ENCODE results near the gene PXDN. TPM values are rescaled to one million over a fixed set of nuclear protein-coding genes. Genes with fewer than 3 reads are reported as not detected.

PXDN gene
- total and polyA plus RNA-seq, 10 of the 15 experiments (the other 5 are each of a cell fraction or from before 2014, with no cell fraction given), result 0.12 to 0.69 (median 0.23) TPM; not detected in 5

DNA sequence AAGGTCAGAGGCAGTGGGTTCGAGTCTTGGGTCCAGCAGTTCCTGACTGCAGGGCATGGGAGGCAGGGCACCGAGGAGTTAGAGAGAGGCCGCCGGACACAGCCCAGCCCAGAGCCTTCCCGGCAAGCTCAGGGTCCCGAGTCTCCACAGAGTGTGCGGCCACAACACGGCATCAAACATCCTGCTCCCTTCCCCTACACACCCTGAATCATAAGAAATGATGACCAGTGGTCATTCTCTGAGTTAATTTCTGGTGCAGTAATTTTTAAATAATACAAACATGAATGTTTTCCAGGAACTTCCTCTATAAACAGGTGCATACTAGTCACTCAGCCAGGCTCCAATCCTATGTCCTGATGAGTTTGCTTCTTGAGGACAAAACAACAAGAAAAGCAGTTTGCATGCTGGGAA, 118.0 kb downstream of the PXDN start (continued):
- no peak for TF ChIP-seq MYC (IDR thresholded peaks at IDR 0.05; ENCODE audit: insufficient read depth, insufficient read length, insufficient replicate concordance, low read length, severe bottlenecking)

DNA sequence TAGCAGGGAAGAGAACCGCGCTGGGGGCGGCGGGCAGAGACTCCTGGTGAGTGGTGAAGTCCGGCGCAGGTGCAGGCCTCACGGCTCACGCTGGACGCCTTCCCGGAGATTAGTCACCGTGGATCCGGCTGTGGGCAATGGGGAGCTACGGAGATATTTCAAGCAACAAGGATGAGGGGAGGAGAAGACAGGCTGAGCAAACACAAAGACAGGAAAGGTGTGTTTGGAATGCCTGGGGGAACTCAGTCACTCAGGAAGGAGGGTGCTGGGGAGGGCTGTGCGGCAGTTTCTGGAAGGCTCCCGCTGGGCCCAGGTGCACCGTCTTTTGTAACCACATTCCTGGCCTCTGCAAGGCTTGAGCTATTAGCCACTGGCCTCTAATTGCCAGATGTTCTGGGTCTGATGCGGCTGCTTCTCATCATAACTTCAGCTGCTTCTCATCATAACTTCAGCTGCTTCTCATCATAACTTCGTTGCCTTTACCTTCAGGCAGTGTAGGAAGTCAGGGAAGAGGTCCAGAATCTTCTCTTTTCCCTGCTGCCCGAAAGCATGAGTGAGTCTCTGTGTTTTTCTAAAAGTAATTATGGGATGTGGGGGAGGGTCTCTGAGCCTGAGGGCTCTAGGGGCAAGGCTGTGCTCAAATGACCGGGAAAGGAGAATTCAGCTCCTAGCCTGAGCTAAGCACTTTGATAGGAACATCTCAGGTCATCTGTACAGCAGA, 118.9 kb downstream of the PXDN start:
- no peaks in the 10 kb centered on the region for H3K27me3 ChIP-seq (replicated peaks in 1 of 2; ENCODE audit: control insufficient read depth in 2 of 2, insufficient read depth in 2 of 2, low read length in 1 of 2)
- intact Hi-C loops (cut with micrococcal nuclease; ENCODE audit: unreplicated experiment), result no loop called here
- no peaks in the 10 kb centered on the region for H3K4me1 ChIP-seq (ENCODE audit: control insufficient read depth, insufficient read depth, low read length)
- H3K79me2 ChIP-seq (ENCODE audit: control insufficient read depth, insufficient read depth, low read length), result no peaks in the 10 kb centered on the region
- no peak overlapping the region for H3K4me3 ChIP-seq
- ChIA-PET POLR2A (no interaction called here), SMC1A (ENCODE audit: uncharacterized antibody, unreplicated experiment) (no interaction called here), RAD21 (ENCODE audit: unreplicated experiment) (no interaction called here), CTCF (interaction anchor here (0.8 kb wide), 1 partner anchor 11 kb away, joined by 3 read pairs; no protein-coding TSS in a partner anchor)
- H4K20me1 ChIP-seq (ENCODE audit: control insufficient read depth, insufficient read depth), result no peaks in the 10 kb centered on the region
- in situ Hi-C loops (cut with MboI), result no loop called here
- no TSS peak for BruUV-seq (replicated peaks)
- no peaks in the 10 kb centered on the region for H3K36me3 ChIP-seq (ENCODE audit: control insufficient read depth in 2 of 2, insufficient read depth in 2 of 2, low read length in 1 of 2)
- no peak overlapping the region for H3K9ac ChIP-seq (ENCODE audit: control insufficient read depth, insufficient read depth, low read length)
- no peak overlapping the region for H3K4me2 ChIP-seq (ENCODE audit: control insufficient read depth, insufficient read depth)
- 56% methylated on average over 20 of the region's 20 CpGs for WGBS (ENCODE audit: insufficient coverage, insufficient replicate concordance, low lambda C conversion rate, missing lambda C conversion rate)
- ATAC-seq, result no peak
- TF ChIP-seq, protein P1, sequence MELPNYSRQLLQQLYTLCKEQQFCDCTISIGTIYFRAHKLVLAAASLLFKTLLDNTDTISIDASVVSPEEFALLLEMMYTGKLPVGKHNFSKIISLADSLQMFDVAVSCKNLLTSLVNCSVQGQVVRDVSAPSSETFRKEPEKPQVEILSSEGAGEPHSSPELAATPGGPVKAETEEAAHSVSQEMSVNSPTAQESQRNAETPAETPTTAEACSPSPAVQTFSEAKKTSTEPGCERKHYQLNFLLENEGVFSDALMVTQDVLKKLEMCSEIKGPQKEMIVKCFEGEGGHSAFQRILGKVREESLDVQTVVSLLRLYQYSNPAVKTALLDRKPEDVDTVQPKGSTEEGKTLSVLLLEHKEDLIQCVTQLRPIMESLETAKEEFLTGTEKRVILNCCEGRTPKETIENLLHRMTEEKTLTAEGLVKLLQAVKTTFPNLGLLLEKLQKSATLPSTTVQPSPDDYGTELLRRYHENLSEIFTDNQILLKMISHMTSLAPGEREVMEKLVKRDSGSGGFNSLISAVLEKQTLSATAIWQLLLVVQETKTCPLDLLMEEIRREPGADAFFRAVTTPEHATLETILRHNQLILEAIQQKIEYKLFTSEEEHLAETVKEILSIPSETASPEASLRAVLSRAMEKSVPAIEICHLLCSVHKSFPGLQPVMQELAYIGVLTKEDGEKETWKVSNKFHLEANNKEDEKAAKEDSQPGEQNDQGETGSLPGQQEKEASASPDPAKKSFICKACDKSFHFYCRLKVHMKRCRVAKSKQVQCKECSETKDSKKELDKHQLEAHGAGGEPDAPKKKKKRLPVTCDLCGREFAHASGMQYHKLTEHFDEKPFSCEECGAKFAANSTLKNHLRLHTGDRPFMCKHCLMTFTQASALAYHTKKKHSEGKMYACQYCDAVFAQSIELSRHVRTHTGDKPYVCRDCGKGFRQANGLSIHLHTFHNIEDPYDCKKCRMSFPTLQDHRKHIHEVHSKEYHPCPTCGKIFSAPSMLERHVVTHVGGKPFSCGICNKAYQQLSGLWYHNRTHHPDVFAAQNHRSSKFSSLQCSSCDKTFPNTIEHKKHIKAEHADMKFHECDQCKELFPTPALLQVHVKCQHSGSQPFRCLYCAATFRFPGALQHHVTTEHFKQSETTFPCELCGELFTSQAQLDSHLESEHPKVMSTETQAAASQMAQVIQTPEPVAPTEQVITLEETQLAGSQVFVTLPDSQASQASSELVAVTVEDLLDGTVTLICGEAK (IDR thresholded peaks at IDR 0.05; ENCODE audit: borderline replicate concordance), result no peak
- TF ChIP-seq, protein P2, sequence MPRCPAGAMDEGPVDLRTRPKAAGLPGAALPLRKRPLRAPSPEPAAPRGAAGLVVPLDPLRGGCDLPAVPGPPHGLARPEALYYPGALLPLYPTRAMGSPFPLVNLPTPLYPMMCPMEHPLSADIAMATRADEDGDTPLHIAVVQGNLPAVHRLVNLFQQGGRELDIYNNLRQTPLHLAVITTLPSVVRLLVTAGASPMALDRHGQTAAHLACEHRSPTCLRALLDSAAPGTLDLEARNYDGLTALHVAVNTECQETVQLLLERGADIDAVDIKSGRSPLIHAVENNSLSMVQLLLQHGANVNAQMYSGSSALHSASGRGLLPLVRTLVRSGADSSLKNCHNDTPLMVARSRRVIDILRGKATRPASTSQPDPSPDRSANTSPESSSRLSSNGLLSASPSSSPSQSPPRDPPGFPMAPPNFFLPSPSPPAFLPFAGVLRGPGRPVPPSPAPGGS (IDR thresholded peaks at IDR 0.05; ENCODE audit: borderline replicate concordance, insufficient read depth, low read depth, low read length, poor library complexity, severe bottlenecking), result no peak
- TF ChIP-seq RB1 (IDR thresholded peaks at IDR 0.05; ENCODE audit: borderline replicate concordance) (no peak), STAT3 (IDR thresholded peaks at IDR 0.05; ENCODE audit: low read depth, low read length) (no peak), ZNF207 (IDR thresholded peaks at IDR 0.05; ENCODE audit: borderline replicate concordance) (no peak), NFYA (IDR thresholded peaks at IDR 0.05; ENCODE audit: borderline replicate concordance, low read depth, low read length) (no peak), KDM1A (IDR thresholded peaks at IDR 0.05; ENCODE audit: borderline replicate concordance) (no peak)
- H3K9me3 ChIP-seq (replicated peaks; ENCODE audit: control insufficient read depth, insufficient read depth, low read length), result no peaks in the 10 kb centered on the region
- H2AFZ ChIP-seq (ENCODE audit: control insufficient read depth, low read depth, low read length), result no peak overlapping the region
- DNase-seq (ENCODE audit: low read depth, low spot score), result no peak
- FAIRE-seq, result no peak
- H3K27ac ChIP-seq (ENCODE audit: control insufficient read depth, insufficient read depth), result no peak overlapping the region

Data from GM12878 (cell line).